ENCODE measurements around the gene IL15.
"Not testable (repeated sequence)": the region's sequence is repeated elsewhere in the genome, so short reads cannot be mapped to it uniquely, and the experiment has no call there.

Gene IL15

DNA sequence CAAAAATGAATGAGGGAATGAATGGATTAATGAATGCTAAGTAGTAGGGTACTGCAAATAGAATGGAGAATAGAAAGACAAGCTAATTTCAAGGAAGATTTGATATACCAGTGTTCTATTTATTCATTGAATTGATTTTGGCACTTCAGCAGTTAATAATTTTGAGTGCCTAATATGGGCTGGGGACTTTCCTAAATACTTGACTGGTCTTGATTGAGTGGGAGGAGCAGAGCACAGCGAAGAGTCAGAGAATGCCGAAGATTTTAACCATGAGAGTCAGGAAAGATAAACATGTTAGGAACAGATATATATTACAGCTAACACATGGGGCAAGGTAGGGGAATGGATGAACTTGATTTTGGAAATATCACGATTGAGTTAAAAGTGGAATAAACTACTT lies 10.6 kb downstream of the IL15 start:
- DNase-seq (ENCODE audit: low read depth): no peak

DNA sequence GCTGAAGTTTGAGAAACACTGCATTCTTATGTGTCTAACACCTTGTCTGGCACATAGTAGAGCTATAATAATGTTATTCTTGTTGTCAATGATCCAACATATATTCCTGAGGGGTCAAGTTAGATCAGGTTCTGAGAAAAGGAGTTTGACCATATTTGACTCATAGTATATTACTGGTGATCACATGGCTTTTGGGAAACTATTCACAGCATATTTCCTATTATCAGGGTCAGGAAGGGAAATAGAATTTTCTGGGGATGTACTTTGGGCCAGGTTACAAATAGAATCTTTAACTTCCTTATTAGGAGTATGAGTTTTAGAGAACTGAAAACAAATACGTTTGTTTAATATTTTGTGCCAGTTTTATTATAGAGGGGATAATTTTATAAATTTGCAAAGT lies 11.6 kb downstream of the IL15 start:
- DNase-seq (ENCODE audit: low read depth): no peak

DNA sequence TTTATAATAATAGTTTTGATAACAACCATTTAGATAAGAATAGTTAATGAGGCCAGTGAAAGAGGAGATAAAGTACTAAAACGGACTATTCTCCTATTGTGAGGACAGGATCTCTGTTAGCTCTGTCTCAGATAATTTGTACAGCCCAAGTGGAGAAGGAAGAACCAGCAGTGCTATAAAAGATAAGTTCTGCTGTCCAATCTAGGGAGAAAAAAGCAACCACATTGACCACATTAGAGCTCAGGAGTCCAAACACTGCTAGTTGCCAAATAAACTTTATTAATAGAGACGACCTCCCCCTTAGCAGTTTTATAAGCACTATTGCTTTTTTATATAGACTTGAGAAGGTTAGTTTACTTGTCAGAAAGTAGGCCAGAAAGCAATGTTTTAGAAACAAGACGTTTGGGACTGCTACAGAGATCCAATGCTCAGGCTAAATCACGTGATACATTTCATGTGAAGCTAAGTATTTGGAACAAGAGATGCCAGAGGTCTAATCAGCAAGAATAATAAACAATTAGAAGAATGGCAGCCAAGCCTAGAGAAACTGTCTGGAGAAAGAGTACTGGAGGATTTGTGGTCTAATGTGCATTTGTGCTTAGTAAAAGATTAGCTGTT lies 15.9 kb downstream of the IL15 start:
- DNase-seq (ENCODE audit: low read depth): no peak

DNA sequence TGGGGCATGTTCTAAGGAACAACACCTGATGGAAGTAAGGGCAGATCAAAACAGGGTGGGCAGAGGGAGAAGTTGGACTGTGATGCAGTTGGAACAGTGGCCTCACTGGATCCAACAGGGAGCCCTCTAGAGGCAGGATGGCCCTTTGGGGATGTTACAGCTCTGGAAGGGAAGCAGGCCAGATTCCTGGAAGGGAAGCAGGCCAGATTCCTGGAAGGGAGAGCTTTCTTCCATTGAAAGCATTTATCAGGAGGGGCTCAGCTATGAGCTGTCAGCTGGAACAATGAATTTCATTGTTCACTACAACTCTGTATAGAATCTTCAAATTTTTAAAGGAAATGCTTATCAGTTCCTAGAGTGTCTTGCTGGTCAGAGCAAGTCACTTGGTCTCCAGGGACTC lies 17.7 kb downstream of the IL15 start:
- DNase-seq (ENCODE audit: low read depth): no peak

DNA sequence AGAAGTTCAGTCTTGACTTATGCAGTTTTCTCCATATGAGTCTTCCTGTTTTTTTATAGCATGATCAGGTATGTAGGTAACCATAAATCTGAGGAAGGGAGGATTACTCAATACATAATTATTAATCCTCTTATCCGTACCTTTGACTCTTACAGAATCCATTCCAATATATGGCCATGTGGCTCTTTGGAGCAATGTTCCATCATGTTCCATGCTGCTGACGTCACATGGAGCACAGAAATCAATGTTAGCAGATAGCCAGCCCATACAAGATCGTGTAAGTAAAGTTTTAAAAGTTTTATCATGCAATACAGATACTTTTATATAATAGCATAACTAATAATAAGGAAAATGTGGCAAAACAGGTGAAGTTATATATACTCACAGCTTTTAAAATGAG lies 19.6 kb downstream of the IL15 start:
- DNase-seq (ENCODE audit: low read depth): no peak

DNA sequence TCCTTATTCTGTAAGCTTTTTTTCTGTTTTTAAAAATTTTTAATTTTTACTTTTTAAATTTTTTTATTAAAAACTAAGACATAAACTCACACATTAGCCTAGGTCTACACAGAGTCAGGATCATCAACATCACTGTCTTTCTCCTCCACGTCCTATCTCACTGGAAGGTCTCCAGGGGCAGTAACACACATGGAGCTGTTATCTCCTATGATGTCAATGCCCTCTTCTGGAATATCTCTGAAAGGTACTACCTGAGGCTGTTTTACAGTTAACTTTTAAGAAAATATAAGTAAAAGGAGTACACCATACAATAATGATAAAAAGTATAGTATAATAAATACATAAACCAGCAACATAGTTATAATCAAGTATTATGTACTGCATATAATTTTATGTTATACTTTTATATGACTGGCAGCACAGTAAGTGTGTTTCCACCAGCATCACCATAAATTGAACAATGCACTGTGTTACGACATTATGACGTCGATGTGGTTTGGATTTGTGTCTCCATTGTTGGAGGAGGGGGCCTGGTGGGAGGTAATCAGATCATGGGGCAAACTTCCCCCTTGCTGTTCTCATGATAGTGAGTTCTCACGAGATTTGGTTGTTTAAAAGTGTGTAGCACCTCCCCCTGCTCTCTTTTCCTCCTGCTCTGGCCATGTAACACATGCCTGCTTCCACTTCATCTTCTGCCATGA lies 21.3 kb downstream of the IL15 start:
- no peak for DNase-seq (ENCODE audit: low read depth)

DNA sequence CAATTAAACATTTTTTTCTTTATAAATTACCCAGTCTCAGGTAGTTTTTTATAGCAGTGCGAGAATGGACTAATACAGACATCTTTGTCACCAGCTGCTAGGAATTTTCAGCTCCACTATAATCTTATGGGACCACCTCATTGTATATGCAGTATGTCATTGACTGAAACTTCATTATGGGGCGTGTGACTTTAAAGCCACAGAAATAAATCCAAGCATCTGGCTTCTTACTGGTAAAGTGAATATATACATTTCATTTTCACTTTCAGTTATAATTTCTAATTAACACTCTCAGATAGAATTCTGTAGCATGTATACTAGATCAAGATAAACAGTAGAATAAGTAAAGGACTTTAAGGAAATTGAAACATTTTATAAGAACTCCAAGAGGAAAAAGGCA lies 21.9 kb downstream of the IL15 start:
- no peak for DNase-seq (ENCODE audit: low read depth)

DNA sequence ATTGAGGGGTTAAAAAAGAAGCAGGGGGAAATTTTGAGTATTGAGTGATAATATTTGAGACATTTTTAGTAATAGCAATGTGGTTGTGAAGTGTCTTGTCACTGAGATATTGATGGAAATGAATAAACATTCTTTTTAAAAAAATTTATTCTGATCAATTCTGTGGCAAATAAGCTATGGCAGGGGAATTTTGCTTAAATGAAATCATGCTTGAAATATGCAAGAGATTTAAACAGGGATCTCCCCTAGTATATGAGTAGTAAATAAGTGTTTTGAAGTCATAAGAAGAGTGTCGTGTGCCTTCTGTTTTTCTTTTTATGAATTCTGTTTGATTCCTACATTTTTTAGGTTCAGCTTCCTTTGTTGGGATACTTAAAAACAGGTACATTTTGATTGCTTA lies 23.2 kb downstream of the IL15 start:
- no peak for DNase-seq (ENCODE audit: low read depth)

DNA sequence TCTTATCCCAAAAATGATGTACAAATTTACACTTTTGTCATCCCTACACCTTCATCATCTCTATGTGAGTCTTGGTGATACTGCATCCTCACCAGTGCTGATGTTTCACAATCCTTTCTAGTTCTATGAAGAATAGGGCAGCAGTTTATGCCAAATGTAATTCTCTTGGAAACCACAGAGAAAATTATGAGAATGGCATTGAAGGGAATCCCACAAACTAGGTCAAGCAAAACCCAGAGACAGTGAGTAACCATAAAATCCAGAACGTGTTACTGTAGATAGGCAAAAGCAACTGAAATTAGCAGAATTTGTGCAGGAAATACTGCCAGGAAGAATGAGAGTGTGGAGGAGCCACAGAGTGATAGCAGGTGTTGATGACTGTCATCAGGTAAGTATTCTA lies 24.5 kb downstream of the IL15 start:
- no peak for DNase-seq (ENCODE audit: low read depth)

DNA sequence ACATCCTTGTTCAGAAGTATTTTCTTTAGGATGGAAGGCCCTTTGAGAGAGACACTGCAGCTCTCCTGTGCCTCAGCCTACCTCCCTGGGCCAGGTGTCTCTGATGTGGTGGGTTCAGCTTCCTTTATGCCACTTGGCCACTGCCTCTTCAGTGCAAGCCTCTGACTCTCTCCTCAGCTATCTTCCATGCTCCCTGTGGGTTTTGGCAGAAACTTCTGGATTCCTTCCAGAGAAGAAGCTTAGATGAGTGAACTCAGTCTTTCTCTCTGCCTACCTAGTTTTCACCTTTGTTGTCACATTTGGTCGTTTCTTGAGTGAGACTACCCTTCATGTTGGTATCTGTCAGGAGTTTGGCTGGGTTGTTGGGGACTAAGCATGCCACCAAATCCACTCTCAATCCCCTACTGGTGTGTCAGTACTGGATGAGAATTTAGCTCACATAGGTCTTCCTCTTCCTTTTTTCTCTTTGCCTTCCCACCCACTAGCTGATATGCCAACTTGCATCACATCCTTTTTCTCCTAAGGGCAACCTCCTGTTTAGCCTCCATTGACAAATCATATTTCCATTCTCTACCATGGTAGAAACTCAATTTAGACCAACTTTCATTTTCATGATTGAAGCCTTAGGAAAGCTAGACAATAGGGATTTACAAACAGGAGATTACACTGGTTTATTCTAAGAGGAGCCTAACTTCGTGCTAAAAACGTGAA lies 32.0 kb downstream of the IL15 start:
- no peak for DNase-seq (ENCODE audit: low read depth)

DNA sequence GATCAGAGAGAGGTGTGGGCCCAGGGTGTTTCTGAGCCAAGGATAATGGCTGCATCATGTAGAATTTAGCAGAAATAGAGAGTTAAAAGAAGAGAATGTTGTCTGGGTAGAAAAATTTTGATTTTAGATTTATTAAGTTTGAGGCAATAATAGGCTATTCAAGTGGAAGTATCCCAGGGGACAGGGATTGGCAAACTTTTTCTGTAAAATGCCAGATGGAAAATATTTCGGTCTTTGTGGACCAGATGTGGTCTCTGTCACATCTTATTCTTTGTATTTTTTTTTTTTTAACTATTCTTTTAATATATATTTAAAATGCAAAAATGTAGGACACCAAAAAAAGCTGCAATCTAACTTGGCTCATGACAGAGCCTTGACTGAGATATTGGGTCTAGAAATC lies 33.1 kb downstream of the IL15 start:
- DNase-seq (ENCODE audit: low read depth): no peak

DNA sequence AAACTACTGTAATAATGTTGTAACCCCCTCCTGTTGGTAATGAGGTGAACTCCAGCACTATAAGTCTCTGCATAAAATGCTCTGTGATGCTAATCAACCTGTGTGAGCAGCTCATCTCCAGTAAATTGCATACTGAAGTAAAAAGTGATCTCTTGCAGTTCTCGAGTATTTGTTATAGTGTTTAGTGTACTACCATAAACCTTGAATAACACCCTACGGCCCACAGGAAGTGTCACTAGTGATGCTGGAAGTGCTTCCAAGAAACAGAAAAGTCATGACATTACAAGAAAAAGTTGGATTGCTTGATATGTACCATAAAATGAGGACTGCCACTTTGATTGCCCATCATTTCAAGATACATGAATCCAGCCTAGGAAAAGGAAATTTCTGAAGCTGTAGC lies 39.0 kb downstream of the IL15 start:
- DNase-seq (ENCODE audit: low read depth): no peak

DNA sequence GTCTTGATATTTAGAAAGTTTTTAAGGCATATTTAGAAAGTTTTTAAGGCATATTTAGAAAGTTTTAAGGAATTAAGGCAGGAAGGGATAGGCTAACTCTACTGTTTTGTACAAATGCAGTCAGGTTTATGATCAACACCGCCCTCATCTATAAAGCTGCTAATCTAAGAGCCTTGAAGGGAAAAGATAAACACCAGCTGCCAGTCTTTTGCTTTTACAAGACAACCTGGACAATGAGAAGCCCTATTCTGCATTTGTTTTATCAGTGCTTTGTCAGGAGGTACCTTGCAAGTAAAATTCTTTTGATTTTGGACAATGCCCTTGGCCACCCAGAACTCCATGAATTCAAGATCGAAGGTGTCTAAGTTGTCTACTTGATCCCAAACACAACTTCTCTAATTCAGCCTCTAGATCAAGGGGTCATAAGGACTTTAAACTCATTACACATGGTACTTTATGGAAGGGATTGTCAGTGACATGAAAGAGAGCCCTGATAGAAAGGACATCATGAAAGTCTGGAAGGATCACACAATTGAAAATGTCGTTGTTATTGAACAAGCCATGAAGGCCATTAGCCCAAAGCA lies 39.8 kb downstream of the IL15 start:
- no peak for DNase-seq (ENCODE audit: low read depth)

DNA sequence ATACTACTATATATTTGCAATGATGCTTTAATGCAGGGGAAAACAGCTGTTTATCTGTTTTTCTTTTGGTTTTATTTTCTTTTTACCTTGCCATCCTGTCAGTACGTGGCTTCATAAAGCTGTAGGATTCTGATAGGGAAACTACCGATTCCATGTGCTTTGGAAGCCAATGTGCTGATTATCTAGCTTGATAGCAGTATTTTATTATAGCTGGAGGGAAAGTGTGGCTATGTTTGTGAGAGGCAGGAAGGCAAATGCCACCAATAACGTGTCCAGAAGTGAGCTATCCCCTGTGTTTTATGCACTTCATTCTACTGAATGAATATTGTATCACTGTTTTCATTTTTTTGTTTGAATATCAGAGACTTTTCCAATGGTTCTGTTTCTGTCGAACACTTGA lies 43.7 kb downstream of the IL15 start:
- no peak for DNase-seq (ENCODE audit: low read depth)

DNA sequence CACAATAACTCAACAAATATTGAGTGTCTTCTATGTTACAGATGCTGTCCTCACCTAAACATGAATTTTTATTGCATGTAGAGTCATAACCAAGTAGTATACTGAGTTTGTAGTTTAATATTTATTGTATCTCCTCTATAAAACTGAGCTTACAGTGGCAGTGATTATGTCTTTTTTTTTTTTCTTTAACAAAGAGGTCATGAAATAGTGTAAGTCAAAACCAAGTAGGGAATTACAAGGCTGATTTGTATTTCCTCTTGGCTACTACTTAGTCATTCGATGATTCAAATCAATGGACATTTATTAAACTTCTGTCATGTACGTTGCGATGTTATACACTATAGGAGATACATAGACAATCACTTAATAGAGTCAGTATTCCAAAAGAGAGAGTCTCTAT lies 48.4 kb downstream of the IL15 start:
- no peak for DNase-seq (ENCODE audit: low read depth)

DNA sequence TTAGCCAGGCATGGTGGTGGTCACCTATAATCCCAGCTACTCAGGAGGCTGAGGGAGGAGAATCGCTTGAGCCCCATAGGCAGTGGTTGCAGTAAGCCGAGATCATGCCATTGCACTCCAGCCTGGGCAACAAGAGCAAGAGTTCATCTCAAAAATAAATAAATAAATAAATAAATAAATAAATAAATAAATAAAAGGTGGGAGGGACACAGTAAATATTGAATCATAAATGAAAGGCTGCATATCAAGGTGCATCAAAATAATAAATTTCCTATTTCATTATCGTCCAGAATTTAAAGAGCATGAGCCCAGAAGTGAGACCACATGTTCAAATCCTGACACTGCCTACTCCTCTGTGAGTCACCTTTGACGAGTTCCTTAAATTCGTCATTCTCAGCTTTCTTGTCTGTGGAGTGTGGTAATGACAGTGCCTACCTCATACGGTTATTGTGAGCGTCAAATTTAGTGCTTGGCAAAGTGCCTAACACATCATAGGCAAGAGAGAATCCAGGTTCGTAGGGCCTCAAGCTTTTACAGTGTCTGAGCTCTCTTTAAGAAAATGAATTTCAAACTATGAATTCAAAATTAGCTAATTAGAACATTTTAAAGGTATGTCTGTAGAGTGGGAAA lies 49.9 kb downstream of the IL15 start:
- DNase-seq (ENCODE audit: low read depth): no peak

DNA sequence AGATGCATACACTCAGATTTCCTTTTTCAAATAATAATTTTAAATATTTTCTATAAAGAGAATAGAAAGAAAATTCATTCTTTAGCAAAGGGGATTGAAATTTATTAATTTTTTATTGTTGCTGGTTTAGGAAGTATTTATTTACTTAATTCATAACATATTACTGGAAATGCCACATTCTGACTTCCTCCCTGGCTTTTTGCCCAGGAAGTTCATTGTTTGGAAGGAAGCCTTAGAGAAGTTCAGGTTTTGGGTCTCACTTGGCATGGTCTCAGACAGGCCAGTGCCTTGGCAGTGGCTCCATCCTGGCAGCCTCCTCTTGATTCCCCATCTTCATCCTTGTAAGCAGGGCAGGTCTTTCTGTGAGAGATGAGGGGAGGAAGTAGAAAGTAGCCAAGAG lies 50.5 kb downstream of the IL15 start:
- no peak for DNase-seq (ENCODE audit: low read depth)

DNA sequence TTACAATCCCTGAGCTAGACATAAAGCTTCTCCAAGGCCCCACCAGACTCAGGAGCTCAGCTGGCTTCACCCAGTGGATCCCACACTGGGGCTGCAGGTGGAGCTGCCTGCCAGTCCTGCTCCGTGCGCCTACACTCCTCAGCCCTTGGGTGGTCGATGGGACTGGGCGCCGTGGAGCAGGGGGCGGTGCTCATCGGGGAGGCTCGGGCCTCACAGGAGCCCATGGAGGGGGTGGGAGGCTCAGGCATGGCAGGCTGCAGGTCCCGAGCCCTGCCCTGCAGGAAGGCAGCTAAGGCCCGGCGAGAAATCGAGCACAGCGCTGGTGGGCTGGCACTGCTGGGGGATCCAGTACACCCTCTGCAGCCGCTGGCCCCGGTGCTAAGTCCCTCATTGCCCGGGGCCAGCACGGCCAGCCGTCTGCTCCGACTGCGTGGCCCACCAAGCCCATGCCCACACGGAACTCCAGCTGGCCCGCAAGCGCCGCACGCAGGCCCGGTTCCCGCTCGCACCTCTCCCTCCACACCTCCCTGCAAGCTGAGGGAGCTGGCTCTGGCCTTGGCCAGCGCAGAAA lies 53.4 kb downstream of the IL15 start:
- not testable (repeated sequence) for DNase-seq (ENCODE audit: low read depth)

DNA sequence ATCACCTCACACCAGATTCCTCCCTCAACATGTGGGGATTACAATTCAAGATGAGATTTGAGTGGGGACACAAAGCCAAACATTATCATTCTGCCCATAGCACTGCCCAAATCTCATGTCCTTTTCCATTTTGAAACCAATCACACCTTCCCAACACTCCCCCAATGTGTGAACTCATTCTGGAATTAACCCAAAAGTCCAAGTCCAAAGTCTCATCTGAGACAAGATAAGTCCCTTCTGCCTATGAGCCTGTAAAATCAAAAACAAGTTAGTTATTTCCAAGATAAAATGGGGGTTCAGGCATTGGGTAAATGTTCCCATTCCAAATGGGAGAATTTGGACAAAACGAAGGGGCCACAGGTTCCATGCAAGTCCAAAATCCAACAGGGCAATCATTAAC lies 54.9 kb downstream of the IL15 start:
- DNase-seq (ENCODE audit: low read depth): not testable (repeated sequence)

DNA sequence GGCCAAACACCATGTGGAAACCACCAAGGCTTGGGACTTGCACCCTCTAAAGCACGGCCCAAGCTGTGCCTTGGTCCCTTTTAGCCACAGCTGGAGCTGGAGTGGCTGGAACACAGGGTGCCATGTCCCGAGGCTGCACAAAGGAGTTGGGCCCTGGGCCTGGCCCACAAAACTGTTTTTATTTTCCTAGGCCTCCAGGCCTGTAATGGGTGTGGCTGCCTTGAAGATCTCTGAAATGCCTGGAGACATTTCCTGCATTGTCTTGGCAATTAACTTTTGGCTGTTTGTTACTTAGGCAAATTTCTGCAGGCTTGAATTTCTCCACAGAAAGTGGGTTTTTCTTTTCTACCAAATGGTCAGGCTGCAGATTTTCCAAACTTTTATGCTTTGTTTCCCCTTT lies 55.7 kb downstream of the IL15 start:
- no peak for DNase-seq (ENCODE audit: low read depth)

DNA sequence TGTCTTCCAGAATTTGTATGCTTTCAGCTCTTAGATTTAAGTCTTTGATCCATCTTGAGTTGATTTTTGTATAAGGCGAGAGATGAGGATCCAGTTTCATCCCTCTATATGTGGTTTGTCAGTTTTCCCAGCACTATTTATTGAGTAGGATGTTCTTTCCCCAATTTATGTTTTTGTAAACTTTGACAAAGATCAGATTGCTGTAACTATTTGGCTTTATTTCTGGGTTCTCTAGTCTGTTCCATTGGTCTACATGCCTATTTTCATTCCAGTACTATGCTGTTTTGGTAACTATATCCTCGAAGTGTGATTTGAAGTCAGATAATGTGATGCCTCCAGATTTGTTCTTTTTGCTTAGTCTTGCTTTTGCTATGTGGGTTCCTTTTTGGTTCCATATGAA lies 60.7 kb downstream of the IL15 start:
- DNase-seq (ENCODE audit: low read depth): no peak

DNA sequence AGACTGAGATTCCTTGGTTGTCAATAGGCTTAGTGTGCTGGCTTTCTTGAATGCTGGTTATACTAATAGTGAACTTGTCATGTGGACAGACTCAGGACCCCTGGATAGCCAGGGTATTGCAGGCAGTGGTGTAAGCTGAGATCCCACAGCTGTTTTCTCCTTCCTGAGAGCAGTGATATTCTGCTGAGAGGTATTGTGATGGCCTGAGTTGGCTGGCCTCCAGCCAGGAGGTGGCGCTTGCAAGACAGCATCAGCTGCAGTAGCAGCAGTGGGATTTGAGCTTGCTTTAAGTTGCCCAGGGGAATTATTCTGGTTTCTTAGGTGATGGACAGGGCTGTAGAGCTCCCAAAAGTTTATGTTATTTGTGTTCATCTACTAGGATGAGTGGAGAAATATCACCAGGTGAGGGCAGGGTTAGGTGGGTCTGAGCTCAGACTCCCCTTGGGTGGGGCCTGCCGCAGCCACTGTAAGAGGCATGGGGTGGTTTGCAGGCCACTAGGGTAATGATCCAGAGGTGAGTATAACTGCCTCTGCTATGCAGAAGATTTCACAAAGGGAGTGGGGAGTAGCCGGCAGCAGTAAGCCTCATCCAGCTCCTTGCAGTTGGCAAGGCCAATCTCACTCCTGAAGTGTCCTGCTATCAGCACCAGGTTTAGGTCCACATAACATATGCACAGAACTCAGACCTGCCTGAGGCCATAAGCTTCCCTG lies 66.2 kb downstream of the IL15 start:
- DNase-seq (ENCODE audit: low read depth): no peak
